CD4-positive, alpha-beta T cell treated with Interleukin-6 at 100 ng/mL for 8 hours (primary cell): Measurements from ENCODE around the gene SPAM1.
"Not testable (repeated sequence)": the region's sequence is repeated elsewhere in the genome, so short reads cannot be mapped to it uniquely, and the experiment has no call there.

Experiments used
- DNase-seq: peaks from one replicate; pipeline ENCODE4 v3.0.0-alpha.2; 2020; ENCODE audit warnings: mixed read lengths, low spot score

SPAM1 gene

GRCh38 chr7:123924941-123925340 is at the start of gene SPAM1:
TSS of gene SPAM1 (plus strand) at chr7:123925241. CDS start at chr7:123953571, 28,330 bp downstream.
- DNase-seq, result no peak

DNA sequence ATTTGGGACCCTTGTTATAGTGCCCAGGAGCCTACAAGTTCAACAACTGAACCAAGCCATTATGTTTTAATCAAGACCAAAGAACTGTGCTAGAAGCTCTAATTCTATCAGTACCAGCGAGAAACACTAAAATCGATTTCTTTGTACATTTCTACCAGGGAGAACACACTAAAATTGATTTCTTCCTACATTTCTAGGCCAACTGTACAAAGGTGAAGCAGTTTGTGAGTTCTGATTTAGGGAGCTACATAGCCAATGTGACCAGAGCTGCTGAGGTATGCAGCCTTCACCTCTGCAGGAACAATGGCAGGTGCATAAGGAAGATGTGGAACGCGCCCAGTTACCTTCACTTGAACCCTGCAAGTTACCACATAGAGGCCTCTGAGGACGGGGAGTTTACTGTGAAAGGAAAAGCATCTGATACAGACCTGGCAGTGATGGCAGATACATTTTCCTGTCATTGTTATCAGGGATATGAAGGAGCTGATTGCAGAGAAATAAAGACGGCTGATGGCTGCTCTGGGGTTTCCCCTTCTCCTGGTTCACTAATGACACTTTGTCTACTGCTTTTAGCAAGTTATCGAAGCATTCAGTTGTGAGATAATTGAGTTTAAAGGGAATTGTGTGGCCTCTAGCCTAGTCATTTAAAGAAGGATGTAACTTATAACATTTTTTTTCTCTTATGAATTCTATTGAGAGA is 48.3 kb upstream of the SPAM1 start:
- no peak for DNase-seq

GRCh38 chr7:123879628-123880027 is 45.4 kb upstream of the SPAM1 start:
- DNase-seq, result no peak

- DNase-seq, result no peak
Measured at GRCh38 chr7:123881300-123881699, 43.7 kb upstream of the SPAM1 start.

DNA sequence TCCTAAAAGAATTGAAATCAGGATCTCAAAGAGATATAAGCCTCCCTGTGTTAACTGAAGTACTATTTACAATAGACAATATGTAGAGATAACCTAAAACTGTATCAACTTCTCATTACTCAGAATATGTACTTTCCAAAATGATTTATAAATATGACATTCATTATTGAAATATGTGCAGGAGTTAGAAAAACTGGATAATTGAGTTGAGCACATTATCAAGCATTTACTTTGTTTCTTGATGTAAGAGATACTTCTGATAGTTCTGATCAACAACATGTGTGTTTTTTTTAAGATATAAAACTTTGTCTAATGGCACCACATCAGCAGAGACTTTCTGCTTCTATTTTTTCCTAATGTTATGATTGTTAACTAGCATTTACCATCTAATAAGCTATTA is 41.9 kb upstream of the SPAM1 start:
- no peak for DNase-seq

DNA sequence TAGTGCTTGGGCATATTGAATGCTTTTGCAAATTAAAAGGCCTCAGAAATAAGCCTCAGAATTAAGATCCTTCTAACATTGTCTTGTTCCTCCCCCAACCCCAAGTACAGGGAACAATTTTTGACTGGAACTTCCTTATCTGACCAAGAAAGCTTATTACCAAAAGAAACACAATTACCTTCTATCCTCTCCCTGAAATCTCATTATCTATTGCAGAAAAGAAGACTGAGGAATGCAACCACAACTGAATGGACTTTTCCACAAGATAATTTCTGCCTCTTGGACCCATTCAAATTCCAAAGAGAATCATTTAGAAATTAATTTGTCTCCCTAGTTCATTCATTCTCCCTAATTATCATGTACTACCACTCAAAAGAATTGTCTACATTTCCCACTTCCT is 36.8 kb upstream of the SPAM1 start:
- DNase-seq, result no peak

- DNase-seq, result not testable (repeated sequence)
Measured at GRCh38 chr7:123894753-123895152, 30.3 kb upstream of the SPAM1 start.

GRCh38 chr7:123901101-123901500 is 23.9 kb upstream of the SPAM1 start:
- DNase-seq, result no peak

GRCh38 chr7:123905714-123906113 is 19.3 kb upstream of the SPAM1 start:
- DNase-seq, result no peak

- no peak for DNase-seq
Measured at GRCh38 chr7:123916240-123916724, 8.8 kb upstream of the SPAM1 start.

GRCh38 chr7:123917878-123918277 is 7.2 kb upstream of the SPAM1 start:
- DNase-seq, result no peak

DNA sequence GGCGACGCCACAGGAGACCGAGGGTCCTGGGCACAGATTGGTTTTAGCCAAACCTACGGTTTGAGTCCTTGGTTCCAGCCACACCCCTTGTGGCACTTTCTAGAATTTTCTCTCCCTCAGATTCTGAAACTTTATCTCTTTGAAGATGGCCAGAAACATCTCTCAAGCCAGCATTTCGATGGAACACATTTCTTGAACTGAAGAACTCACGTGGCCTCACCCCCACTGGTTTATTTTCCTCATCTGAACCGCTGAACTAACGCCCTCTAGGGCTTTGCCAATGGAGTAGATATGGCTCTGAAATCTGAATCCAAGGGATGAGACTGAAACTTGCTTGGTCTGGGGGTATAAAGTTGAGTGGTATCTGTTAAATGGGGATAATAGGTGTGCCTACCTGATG is 6.7 kb upstream of the SPAM1 start:
- no peak for DNase-seq

DNA sequence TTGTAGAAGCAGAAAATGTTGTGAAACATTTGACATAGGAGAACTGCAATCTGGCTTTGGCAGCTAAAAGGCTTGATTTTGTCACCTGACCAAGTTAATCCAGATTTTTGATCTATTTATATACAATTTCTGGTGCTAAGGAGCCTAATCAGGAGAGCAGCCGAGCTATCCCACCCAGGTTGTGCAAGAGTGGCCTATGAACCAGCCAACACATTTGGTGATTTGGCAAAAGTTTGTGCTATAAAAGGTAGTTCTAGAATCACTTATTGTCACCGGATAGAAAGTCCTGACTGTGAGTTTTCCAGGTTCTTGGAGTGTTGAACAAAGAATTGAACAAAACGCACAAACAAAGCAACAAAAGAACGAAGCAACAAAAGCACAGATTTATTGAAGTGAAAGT is 1.4 kb upstream of the SPAM1 start:
- no peak for DNase-seq

GRCh38 chr7:123929107-123929506 is 4.1 kb downstream of the SPAM1 start:
- no peak for DNase-seq

DNA sequence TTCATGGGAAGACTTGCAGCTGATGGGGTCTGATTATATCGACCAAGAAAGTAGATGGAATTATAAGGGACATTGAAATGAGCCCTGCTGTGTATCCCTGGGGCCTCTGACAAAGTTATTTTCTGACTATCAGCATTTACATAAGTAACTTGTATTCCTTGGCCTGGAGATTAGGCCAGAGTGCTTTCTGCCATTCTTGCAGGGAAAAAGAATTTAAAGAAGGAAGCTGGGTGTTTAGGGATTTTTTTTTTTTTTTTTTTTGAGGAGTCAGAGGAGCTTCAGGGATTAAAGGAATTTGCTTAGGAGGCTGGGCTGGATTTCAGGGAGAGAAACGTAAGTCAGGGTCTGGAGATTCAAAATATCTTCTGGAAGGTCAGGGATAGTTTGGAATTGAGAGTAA is 4.6 kb downstream of the SPAM1 start:
- DNase-seq, result no peak

DNA sequence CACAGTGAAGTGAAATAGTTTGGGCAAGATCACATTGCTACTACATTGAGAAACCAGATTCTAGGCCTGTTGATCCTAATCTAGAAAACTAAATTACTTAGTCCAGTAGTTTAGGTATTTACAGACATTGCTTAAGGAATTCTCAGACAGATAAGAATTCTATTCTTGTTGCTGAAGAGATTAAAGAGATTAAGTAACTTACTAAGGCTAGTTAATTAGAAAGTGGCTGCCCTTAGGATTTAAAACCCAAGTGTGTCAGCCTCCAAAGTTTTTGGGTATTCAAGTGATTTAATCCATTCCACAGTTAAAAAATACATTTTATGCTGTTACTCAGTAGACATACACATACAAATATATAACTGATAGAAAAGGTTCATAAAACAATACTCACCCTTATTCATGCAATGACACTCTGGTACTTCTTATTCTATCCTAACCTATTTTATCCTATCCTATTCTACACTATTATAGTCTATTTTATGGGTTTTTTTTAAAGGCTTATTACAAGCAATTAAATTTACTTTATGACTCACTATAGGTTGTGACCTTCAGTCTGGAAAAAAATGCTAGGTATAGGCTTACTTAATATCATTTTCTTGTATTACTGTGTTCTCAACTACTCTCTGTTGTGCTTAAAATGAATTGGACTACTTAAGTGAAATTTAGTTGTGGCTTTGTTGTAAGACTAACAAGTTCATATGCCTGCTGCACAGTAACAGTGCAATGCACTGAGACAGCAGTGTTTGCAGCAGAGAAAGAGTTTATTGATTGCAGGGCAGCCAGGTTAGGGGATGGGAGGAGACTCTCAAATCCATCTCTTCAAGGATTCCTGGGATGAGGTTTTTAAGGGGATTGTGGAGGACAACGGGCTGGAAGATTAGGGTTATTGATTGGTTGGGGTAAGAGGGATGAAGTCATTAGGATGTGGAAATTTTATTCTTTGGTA is 10.7 kb downstream of the SPAM1 start:
- no peak for DNase-seq

DNA sequence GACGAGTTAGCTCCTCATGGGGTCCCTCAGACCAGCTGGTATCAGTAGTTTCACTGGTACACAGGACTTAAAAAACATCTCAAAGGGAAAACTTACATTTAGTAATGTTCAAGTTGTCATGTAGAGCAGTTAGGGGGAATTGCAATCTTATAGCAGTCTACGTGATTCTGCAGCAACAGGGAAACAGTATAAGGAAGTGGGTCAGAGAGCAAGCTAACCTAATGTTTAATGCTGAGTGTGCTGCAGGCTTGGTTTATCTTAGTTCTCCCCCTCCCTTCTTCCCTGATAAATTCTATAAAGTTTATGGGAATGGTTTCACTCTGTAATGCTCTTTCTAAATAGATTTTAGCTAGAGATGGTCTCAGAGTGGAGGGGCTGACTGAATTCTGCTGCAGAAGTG is 11.3 kb downstream of the SPAM1 start:
- DNase-seq, result no peak

GRCh38 chr7:123939784-123940183 is 14.7 kb downstream of the SPAM1 start:
- no peak for DNase-seq

DNA sequence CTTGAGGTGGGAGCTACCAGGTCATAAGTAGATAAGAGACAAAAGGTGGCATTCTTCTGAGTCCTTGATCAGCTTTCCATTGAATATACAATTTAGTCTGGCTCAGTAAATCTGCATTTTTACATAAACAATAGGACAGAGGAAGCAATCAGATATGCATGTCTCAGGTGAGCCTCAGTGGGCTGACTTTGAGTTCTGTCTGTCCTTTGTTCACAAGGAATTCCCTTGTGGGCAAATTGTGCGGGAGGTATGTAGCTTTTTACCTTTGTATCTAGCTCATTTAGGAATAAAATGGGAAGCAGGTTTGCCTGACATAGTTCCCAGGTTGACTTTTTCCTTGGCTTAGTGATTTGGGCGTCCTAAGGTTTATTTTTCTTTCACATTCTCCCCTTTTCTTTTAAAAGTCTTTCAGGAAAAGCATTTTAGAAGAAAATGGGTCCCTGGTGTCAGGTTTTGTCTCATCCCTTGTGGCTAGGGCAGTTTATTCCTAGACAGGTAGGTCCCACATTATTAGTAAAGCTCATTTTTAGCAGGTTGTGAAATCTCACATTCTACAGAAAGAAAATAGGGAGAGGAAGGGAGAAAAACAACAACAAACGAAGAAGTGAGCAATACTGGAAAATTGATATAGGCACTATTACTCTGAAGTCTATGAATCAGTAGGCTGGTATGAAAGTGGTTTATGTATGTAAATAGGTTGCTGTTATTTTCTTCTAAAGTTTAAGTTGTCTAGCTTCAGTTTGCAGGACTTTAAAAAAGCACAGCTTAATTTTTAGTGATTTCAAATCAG is 16.5 kb downstream of the SPAM1 start:
- no peak for DNase-seq

GRCh38 chr7:123944395-123944794 is 19.4 kb downstream of the SPAM1 start:
- no peak for DNase-seq

DNA sequence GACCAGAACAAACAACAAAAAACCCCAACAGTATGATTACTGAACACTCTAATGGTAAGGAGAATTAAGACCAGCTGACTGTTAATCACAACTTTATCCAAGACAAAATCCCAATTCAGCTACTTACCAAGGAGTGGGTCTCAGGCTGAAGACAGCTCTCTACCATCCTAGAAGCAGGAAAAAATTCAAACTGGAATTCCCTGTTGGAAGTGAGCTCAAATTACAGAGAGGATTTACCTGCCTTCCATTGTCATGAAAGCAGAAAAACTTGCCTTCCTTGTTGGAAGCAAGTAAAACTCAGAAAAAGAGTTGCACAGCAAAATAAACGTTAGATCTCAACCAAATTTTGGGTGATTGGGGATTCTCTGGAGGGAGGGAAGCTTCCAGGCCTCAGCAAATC is 20.9 kb downstream of the SPAM1 start:
- DNase-seq, result no peak

DNA sequence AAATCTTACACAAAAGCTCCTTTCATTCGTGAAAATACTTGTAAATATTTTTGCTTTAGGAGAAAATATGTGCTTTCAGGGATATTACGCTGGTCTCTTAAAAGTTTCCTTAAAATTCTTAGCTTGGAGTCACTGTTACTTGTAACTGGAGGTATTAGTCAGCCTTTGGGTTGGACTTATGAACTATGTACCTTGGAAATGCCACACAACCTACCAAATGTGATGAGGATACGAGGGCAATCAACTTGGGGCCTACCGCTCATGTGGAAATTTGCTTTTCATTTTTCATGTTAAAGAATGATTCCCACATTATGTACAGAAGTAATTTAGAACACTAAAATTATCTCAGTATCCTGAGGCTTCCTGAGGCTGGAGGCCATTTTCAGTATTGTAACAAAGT is 23.1 kb downstream of the SPAM1 start:
- no peak for DNase-seq
